Subcutaneous abdominal adipose tissue (tissue), 5 donors: ENCODE data around the gene GNAZ.

Experiments
- H3K27ac ChIP-seq: one replicate; pipeline ENCODE4 v1.7.0; 2013; ENCODE audit warnings: low read depth, mild to moderate bottlenecking, inconsistent platforms, low read length, moderate library complexity
- H3K27me3 ChIP-seq, 5 donors: one replicate each; pipeline ENCODE4 v1.7.0; 2013; ENCODE audit warnings: low read length in 5 of 5, inconsistent platforms in 1 of 5; ENCODE audit not compliant: control insufficient read depth in 5 of 5, insufficient read depth in 4 of 5
- H3K36me3 ChIP-seq, 5 donors: one replicate each; pipeline ENCODE4 v1.7.0; 2013; ENCODE audit warnings: low read length in 5 of 5; ENCODE audit not compliant: control insufficient read depth in 5 of 5, insufficient read depth in 5 of 5
- H3K4me1 ChIP-seq, 5 donors: one replicate each; pipeline ENCODE4 v1.7.0; 2013; ENCODE audit warnings: low read length in 5 of 5, mild to moderate bottlenecking in 3 of 5, moderate library complexity in 1 of 5; ENCODE audit not compliant: control insufficient read depth in 5 of 5, insufficient read depth in 5 of 5
- H3K4me3 ChIP-seq, 5 donors: one replicate each; pipeline ENCODE4 v1.7.0; 2013; ENCODE audit warnings: low read length in 5 of 5, low read depth in 1 of 5
- H3K9ac ChIP-seq, 5 donors: one replicate each; pipeline ENCODE4 v1.7.0; 2013; ENCODE audit warnings: low read length in 5 of 5, mild to moderate bottlenecking in 4 of 5, moderate library complexity in 3 of 5
- H3K9me3 ChIP-seq, 5 donors: one replicate each; pipeline ENCODE4 v1.7.0; 2013; ENCODE audit warnings: low read length in 5 of 5; ENCODE audit not compliant: control insufficient read depth in 5 of 5
- donor health status: healthy.
- donor health status: healthy.
- donor health status: healthy.
- donor health status: healthy.
- donor health status: healthy.

Gene GNAZ

DNA sequence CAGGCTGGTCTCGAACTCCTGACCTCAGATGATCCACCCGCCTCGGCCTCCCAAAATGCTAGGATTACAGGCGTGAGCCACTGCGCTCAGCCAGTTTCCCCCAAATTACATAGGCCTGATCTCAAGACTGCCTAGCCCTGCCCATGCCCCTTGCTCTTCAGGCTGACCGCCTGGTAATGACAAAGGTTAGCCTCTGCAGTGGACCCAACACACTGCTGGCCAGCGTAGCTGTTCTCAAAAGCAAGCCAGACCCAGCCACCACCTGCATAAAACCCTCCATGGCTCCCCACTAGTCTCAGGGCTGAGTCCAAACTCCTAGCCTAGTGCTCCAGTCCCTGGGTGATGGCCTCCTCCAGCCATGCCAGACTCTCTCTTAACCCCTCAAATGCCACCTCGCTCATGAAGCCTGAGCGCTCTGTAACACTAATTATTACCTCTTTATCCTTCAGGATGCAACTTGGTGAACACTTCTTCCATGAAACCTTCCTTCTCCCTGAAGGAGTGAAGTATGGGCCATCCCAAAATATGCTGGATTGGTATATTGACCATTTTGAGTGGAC, 72.3 kb downstream of the GNAZ start:
- Histone ChIP-seq H3K9ac (no peak overlapping the region), H3K9me3 (no peaks in the 10 kb centered on the region), H3K27ac (no peak overlapping the region), H3K4me1 (peaks cover 0 to 44% (median 30%) of the 10 kb centered on the region in 5 donors), H3K36me3 (no peaks in the 10 kb centered on the region), H3K4me3 (no peak overlapping the region), H3K27me3 (no peaks in the 10 kb centered on the region)

DNA sequence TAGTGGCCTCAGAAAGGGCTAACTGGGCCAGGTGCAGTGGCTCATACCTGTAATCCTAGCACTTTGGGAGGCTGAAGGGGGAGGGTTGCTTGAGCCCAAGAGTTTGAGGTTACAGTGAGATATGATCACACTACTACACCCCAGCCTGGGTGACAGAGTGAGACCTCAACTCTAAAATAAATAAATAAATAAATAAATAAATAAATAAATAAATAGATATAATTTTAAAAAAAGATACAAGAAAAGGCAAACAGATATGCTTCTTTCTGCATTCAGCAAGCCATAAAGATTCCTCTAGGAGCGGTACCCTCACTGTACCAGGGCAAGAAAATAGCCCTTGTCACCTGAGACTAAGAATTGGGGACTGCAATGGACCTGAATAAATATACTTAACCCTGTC, 72.8 kb downstream of the GNAZ start:
- no peak overlapping the region for H3K27ac ChIP-seq
- no peaks in the 10 kb centered on the region for H3K27me3 ChIP-seq
- no peaks in the 10 kb centered on the region for H3K36me3 ChIP-seq
- H3K9me3 ChIP-seq: no peaks in the 10 kb centered on the region
- H3K4me1 ChIP-seq: peaks cover 0 to 43% (median 32%) of the 10 kb centered on the region in 5 donors
- no peak overlapping the region for H3K4me3 ChIP-seq
- no peak overlapping the region for H3K9ac ChIP-seq

DNA sequence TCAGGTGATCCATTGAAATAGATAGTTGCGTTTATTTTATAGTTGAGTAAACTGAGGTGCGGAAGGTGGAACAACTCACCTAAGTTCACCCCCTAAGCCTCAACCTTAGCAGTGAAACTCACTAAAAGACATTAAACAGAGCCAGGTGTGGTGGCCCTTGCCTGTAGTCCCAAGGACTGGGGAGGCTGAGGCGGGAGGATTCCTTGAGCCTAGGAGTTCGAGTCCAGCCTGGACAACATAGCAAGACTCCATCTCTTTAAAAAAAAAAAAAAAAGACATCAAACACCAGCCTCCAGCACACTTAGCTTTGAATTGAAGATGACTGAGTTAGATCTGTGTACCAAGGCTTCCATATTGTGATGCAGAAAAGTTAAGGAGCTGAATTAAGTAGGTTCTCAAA, 74.1 kb downstream of the GNAZ start:
- no peak overlapping the region for H3K9ac ChIP-seq
- H3K36me3 ChIP-seq: no peaks in the 10 kb centered on the region
- no peak overlapping the region for H3K4me3 ChIP-seq
- no peaks in the 10 kb centered on the region for H3K9me3 ChIP-seq
- H3K4me1 ChIP-seq: peaks cover 0 to 39% (median 30%) of the 10 kb centered on the region in 5 donors
- H3K27ac ChIP-seq: no peak overlapping the region
- no peaks in the 10 kb centered on the region for H3K27me3 ChIP-seq

DNA sequence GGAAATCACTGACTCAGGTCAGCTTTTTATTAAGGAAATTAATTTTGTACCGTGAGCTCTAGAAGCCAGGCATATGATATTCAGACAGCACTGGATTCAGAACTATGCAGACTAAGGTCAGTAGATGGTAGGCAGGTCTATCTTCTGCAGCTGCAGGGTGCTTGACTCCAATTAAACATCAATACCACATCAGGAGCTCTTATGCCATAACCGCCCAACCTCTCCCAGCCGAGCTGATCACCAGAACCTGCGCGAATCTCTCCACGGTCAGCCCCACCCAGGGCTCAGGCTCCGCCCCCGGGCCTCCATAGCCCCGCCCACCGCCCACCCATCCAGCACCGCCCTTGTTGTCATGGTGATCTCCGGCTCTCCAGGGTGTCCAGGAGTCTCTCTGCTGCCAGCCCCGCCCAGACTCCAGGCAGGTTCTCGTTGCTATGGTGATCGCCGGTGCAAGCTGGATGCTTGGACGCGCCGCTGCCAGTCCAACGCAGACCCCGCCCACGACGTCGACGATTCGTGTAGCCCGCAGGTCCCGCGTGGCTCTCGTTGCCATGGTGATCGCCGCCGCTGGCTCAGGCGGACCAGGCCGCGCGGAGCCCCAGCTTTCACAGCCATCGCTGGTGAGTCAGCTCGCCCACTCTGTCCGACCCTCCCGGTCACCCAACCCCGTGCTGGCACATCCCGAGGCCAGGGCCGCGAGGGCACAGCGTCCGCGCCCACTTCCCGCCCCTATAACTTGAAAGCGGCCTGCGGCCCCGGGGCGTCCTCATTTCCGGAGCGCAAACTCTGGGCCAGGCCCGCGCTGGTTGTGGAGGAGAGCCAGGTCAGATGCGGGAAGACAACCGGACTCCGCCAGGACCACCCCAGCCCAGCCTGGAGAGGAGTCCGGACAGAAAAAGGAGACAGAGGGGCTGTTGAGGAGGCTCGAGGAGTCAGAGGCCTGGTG, 74.9 kb downstream of the GNAZ start, which contains the start of gene RAB36:
TSS of gene RAB36 (plus strand) at position 546 of the 946 bp plus-strand sequence. CDS start 1,140 bp downstream, outside the sequence.
- Histone ChIP-seq H3K27ac (peak within 1 kb of the TSS; percentile 57), H3K4me1 (peaks cover 0 to 45% (median 32%) of the 10 kb centered on the region in 5 donors), H3K4me3 (peak within 1 kb of the TSS; percentile 13 to 65 (median 56))

DNA sequence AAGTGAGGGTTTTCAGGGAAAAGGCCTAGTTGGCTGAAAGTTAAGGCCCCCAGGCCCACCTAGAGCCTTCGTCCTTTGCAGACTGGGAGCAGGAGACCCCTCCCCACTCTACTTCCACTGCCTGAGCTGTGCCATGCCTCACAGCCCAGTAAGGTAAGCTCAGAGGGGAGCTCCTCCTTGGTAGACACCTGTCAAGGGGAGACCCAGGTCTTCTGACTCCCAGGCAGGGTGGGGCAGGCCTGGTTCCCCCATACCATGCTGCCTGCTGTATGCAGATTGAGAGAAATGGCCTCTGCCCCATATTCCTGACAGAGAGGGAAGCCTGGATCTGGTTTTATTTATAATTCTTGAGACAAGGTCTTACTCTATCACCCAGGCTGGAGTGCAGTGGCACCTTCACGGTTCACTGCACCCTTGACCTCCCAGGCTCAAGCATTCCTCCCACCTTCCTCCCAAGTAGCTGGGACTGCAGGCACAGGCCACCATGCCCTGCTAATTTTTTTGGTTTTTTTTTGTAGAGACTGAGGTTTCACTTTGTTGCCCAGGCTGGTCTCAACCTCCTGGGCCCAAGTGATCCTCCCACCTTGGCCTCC, 75.7 kb downstream of the GNAZ start:
- H3K4me3 ChIP-seq: peak overlapping the region; percentile 13 to 65 (median 56)

More for the DNA sequence above, 74.9 kb downstream of the GNAZ start, which contains the start of gene RAB36:
- H3K36me3 ChIP-seq: peaks cover 0 to 3% (median 0%) of the 10 kb centered on the region in 5 donors
- H3K9me3 ChIP-seq: no peaks in the 10 kb centered on the region
- no peaks in the 10 kb centered on the region for H3K27me3 ChIP-seq
- H3K9ac ChIP-seq: peak within 1 kb of the TSS in 4 of 5 donors; percentile 9 to 72 (median 60)

DNA sequence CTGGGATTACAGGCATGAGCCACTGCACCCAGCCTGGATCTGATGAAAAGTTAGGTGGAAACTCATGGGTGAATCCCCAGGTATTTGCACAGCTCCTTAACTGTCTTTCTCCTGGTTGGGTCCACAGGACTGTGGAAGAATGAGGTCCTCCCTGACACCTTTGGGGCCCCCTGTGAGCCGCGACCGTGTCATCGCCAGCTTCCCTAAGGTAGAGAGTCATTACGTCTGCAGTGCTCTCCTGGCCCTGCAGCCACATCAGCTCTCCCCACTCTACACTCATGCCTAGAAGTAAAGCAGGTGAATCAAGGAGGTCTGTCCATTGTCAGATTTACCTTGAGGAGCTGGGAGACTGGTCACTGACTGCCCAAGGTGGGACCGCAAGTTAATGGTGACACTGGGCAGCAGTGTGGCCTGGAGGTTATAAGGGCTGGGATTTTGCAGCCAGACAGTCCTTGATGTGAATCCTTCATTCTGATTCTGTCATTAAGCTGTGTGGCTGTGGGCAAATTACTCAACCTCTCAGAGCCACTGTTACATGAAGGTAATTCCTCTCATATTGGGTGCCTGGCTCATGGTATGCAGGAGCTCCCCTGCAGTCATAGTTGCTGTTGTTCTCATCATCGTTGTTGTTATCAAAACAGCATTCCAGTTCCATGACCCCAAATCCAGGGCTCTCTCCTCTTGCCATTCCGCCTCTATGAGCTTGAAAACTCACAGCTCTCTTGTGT, 76.3 kb downstream of the GNAZ start:
- Histone ChIP-seq H3K36me3 (peaks cover 0 to 3% (median 0%) of the 10 kb centered on the region in 5 donors), H3K9me3 (no peaks in the 10 kb centered on the region), H3K27ac (no peak overlapping the region), H3K9ac (no peak overlapping the region), H3K4me1 (peaks cover 0 to 45% (median 29%) of the 10 kb centered on the region in 5 donors), H3K27me3 (no peaks in the 10 kb centered on the region), H3K4me3 (no peak overlapping the region)

More for the DNA sequence above, 75.7 kb downstream of the GNAZ start:
- Histone ChIP-seq H3K36me3 (peaks cover 0 to 3% (median 0%) of the 10 kb centered on the region in 5 donors), H3K9ac (peak overlapping the region in 4 of 5 donors; percentile 9 to 72 (median 60)), H3K27ac (peak overlapping the region; percentile 57), H3K4me1 (peaks cover 0 to 49% (median 32%) of the 10 kb centered on the region in 5 donors), H3K27me3 (no peaks in the 10 kb centered on the region), H3K9me3 (no peaks in the 10 kb centered on the region)

DNA sequence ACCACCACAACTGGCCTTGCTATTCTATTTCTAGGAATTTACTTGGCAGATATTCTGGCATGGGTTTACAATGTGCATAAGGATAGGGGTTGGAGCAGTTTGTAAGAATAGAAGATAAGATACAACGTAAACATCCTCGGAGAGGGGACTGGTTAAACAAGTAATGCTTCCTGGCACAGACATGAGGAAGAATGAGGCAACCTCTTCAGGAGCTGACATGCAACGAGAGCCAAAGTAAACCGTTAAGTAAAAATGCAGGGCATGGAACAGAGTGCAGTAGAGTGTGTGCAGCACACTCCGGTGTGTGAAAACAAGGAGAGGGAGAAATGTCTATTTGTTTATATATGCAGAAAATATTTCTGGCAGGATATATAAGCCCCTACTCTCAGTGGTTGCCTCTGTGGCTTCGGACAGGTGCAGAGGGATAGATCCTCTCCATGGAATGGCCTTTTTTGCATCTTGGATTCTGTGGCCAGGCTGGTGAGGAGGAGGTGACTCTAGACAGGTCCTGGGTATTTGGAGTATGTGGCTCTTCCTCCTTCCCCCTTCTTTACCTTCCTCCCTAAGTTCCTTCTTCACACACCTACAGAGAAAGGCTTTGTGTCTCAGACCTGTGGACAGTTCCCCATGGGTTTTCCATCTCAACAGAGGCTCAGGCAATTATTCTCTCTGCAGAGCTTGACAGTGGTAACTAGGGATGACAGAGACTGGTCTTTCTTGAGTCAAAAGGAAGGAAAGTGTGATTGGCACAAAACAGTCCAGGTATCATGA, 77.5 kb downstream of the GNAZ start:
- Histone ChIP-seq H3K9me3 (no peaks in the 10 kb centered on the region), H3K36me3 (peaks cover 0 to 3% (median 0%) of the 10 kb centered on the region in 5 donors), H3K9ac (no peak overlapping the region), H3K4me1 (peaks cover 0 to 40% (median 18%) of the 10 kb centered on the region in 5 donors), H3K27ac (no peak overlapping the region), H3K4me3 (no peak overlapping the region), H3K27me3 (no peaks in the 10 kb centered on the region)

DNA sequence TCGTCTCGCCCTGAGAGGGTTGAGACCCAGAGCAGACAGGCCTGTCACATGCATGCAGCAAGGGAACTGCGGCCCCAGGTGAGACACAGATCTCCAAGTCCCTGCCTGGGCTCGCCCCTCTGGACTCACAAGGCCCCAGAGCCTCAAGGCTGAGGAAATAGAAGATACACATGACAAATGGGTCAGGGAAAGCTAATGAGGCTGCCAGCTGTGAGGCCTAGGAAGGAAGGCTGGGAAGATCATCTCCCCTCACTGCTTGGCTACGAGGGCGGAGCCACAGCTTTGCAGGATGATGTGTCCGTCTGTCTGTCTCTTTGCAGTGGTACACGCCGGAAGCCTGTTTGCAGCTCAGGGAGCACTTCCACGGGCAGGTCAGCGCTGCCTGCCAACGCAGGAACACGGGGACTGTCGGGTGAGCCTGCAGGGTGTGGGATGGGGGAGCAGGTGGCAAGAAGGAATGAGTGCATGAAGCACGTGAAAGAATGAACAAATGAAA, 79.5 kb downstream of the GNAZ start:
- H3K27me3 ChIP-seq: no peaks in the 10 kb centered on the region
- no peaks in the 10 kb centered on the region for H3K9me3 ChIP-seq
- H3K4me1 ChIP-seq: peaks cover 0 to 39% (median 16%) of the 10 kb centered on the region in 5 donors
- H3K9ac ChIP-seq: no peak overlapping the region
- peaks cover 0 to 3% (median 2%) of the 10 kb centered on the region in 5 donors for H3K36me3 ChIP-seq
- H3K27ac ChIP-seq: no peak overlapping the region
- no peak overlapping the region for H3K4me3 ChIP-seq

DNA sequence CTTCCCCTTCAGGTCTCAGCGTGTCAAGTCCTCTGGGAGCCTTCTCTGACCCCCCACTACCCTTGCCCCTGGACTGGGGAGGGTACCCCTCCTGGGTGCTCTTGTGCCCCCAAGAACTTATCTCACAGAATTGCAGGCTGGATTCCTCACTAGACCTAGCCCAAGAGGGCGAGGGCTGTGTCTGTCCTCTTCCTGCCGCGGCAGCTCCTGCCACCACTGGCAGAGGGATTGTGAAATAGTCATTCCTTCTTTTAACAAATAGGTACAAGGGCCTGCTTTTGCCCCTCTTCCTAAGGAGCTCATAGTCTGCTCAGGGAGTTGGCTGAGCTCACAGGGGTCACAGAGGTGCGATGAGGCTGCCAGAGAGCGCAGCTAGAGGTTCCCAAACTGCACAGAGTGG, 80.4 kb downstream of the GNAZ start:
- Histone ChIP-seq H3K27ac (no peak overlapping the region), H3K36me3 (peaks cover 0 to 7% (median 2%) of the 10 kb centered on the region in 5 donors), H3K9me3 (no peaks in the 10 kb centered on the region), H3K4me1 (peaks cover 0 to 32% (median 7%) of the 10 kb centered on the region in 5 donors), H3K9ac (no peak overlapping the region), H3K27me3 (no peaks in the 10 kb centered on the region), H3K4me3 (no peak overlapping the region)
